ENCODE measurements around the gene ZFP36L1. TPM values are rescaled to one million over a fixed set of nuclear protein-coding genes. Genes with fewer than 3 reads are reported as not detected.

Gene ZFP36L1
- total RNA-seq, 4 donors from 2014 or later = 298 to 1,137 (median 494) TPM

DNA sequence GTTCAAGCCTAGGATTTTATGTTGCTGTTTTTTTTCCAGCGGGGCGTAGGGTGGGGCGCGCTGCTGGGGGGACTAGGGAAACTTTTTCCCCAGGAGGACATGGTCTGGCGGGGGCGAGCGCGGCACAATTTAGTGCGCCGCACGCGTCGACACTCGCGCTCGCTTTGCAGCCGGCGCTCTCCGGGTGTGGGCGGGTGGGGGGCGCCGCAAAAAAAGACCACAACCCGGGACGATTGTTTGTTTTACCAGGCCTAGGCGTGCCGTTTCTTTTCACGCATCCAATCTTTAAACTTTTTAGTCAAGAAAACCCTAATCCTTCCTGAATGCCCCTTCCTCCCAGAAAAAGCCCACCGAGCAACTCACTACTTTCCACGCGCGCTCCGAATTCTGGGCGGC lies 865 bp upstream of the ZFP36L1 start:
- Histone ChIP-seq H3K4me1 (peaks cover 0 to 16% (median 11%) of the 10 kb centered on the region in 4 donors), H3K27ac (peak overlapping the region; percentile 94 to 99 (median 96)), H3K4me3 (peak overlapping the region; percentile 59 to 94 (median 62)), H3K9me3 (no peaks in the 10 kb centered on the region), H3K27me3 (no peaks in the 10 kb centered on the region), H3K36me3 (peaks cover 0 to 28% (median 13%) of the 10 kb centered on the region in 3 donors)
- TF ChIP-seq POLR2A (IDR thresholded peaks at IDR 0.05) (no peak), EP300 (IDR thresholded peaks at IDR 0.05) (no peak)
- TF ChIP-seq, protein P1, sequence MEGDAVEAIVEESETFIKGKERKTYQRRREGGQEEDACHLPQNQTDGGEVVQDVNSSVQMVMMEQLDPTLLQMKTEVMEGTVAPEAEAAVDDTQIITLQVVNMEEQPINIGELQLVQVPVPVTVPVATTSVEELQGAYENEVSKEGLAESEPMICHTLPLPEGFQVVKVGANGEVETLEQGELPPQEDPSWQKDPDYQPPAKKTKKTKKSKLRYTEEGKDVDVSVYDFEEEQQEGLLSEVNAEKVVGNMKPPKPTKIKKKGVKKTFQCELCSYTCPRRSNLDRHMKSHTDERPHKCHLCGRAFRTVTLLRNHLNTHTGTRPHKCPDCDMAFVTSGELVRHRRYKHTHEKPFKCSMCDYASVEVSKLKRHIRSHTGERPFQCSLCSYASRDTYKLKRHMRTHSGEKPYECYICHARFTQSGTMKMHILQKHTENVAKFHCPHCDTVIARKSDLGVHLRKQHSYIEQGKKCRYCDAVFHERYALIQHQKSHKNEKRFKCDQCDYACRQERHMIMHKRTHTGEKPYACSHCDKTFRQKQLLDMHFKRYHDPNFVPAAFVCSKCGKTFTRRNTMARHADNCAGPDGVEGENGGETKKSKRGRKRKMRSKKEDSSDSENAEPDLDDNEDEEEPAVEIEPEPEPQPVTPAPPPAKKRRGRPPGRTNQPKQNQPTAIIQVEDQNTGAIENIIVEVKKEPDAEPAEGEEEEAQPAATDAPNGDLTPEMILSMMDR (IDR thresholded peaks at IDR 0.05) = no peak
- 0 to 1% methylated on average over 33 of the region's 33 CpGs for WGBS, 2 donors
- DNase-seq (ENCODE audit: low spot score in 2 of 2) = no peak

GRCh38 chr14:68792678-68792978 lies 239 bp downstream of the ZFP36L1 start:
- H3K4me3 ChIP-seq = peak overlapping the region; percentile 59 to 94 (median 62)
- peak overlapping the region; percentile 94 to 99 (median 96) for H3K27ac ChIP-seq
- H3K27me3 ChIP-seq = no peaks in the 10 kb centered on the region
- no peak for DNase-seq (ENCODE audit: low spot score in 2 of 2)
- H3K9me3 ChIP-seq = no peaks in the 10 kb centered on the region
- peaks cover 0 to 21% (median 17%) of the 10 kb centered on the region in 4 donors for H3K4me1 ChIP-seq
- peaks cover 0 to 28% (median 13%) of the 10 kb centered on the region in 3 donors for H3K36me3 ChIP-seq
- TF ChIP-seq POLR2A (IDR thresholded peaks at IDR 0.05) (no peak), EP300 (IDR thresholded peaks at IDR 0.05) (no peak)
- TF ChIP-seq, protein P1 (IDR thresholded peaks at IDR 0.05) = no peak
- WGBS, 2 donors = 0% methylated on average over 13 of the region's 13 CpGs

DNA sequence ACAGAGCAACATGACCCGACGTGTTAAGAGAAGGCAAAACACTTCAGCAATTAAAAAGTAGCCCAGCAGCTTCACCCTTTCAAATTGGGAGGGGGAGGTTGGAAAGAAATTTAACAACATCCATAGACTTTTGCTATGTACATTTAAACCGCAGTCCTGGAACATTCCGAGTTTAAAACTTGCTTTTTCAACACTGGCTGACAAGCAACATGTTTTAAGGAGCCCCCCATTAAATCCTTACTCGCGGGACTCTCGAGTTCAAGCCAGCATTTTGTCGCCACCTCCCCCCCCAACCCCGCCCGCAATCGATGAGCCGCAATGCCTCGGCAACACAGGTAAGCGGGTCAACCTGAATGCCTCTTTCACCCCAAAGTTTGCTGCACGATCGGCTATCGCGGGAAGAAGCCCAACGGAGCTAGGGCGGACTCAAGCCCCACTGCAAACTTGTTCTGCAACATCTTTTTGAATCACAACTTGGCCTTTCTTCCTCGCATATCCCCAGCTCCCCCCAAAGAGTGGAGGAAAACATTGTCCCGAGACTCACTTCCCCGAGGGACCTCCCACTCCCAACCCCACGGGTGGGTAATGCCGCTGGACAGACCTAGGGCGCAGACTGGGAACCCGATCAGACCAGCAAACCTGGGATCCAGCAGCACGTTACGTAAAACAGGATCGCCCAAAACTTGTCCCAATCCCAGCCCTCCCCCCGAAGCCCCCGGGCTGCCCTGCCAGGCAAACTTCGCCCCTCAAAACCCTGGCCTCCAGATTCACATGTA lies 777 bp downstream of the ZFP36L1 start:
- TF ChIP-seq, protein P1 (IDR thresholded peaks at IDR 0.05) = no peak
- TF ChIP-seq EP300 (IDR thresholded peaks at IDR 0.05) (no peak), POLR2A (IDR thresholded peaks at IDR 0.05) (no peak)
- WGBS, 2 donors = 1% methylated on average over 32 to 33 of the region's 33 CpGs
- Histone ChIP-seq H3K4me1 (peaks cover 0 to 27% (median 19%) of the 10 kb centered on the region in 4 donors), H3K9me3 (no peaks in the 10 kb centered on the region), H3K27me3 (no peaks in the 10 kb centered on the region), H3K4me3 (peak overlapping the region; percentile 59 to 94 (median 62)), H3K36me3 (peaks cover 0 to 32% (median 13%) of the 10 kb centered on the region in 3 donors), H3K27ac (peak overlapping the region; percentile 94 to 99 (median 96))
- no peak for DNase-seq (ENCODE audit: low spot score in 2 of 2)

DNA sequence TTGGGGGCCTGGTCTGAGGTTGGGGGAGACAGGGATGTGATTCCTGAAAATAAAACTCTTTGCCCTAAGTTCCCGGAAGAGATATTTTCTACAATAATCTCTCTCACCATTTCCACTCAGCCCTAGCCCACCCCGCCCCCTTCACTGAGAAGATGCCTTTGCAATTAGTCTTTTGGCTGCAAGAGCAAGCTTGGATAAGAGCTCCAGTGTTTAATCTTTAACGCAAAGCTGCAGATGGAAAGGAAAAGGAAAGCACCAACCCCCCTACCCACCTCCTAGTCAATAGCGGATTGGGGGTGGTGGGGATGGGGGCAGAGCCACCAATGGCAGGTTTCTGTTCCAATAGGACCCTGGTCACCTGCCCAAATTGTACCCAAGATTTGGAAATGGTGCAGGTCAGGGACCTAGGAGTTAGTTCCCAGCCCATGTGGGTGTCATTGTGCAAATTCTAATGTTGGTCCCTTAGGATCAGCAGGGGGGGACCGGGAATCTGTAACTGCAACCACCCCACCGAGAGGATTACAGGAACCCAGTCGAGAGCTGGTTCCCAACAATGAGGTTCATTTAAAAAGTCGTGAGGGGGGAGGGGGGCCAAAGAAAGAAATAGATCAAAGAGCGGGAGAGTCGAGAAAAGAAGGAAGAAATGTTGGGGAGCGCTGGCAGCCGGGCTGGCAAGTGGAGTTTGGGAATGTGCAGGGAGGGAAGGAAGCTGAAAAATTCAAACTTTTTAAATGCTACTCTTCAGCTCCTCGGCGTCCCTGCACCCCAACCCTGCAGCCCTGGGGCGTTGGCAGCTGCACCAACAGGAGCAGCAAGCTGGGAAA lies 1.6 kb downstream of the ZFP36L1 start:
- Histone ChIP-seq H3K4me1 (peaks cover 0 to 27% (median 18%) of the 10 kb centered on the region in 4 donors), H3K27me3 (no peaks in the 10 kb centered on the region), H3K4me3 (peak overlapping the region; percentile 59 to 94 (median 62)), H3K27ac (peak overlapping the region; percentile 94 to 99 (median 96)), H3K36me3 (peaks cover 0 to 40% (median 13%) of the 10 kb centered on the region in 3 donors), H3K9me3 (no peaks in the 10 kb centered on the region)
- TF ChIP-seq POLR2A (IDR thresholded peaks at IDR 0.05) = no peak
- TF ChIP-seq EP300 (IDR thresholded peaks at IDR 0.05) = peak in 1 of 2 donors; percentile 44
- TF ChIP-seq, protein P1 (IDR thresholded peaks at IDR 0.05) = no peak
- WGBS, 2 donors = 1% methylated on average over 15 of the region's 15 CpGs
- no peak for DNase-seq (ENCODE audit: low spot score in 2 of 2)
